OCI-LY7 (cell line): ENCODE measurements around the gene LRP1B.

Experiments used
- CTCF ChIP-seq: fragments of 200-600 bp; sonication (generic); conservative IDR thresholded peaks from 2 replicates; pipeline ENCODE4 v1.5.1; 2014; ENCODE audit warnings: mild to moderate bottlenecking, antibody characterized with exemption, low read length, moderate library complexity, mixed read lengths
- EZH2phosphoT487 ChIP-seq: fragments of 200-600 bp; sonication (generic); IDR thresholded peaks from 2 replicates; pipeline ENCODE4 v1.6.1; 2018; ENCODE audit warnings: low read depth, borderline replicate concordance, mild to moderate bottlenecking, mixed run types, antibody characterized with exemption, low read length, moderate library complexity, mixed read lengths

- no peak for TF ChIP-seq CTCF
- TF ChIP-seq EZH2phosphoT487 = no peak
Observed at GRCh38 chr2:141519906-141520305, 610.9 kb downstream of the LRP1B start.
